OCI-LY7 (cell line): ENCODE measurements around the gene SLC2A10. TPM values are rescaled to one million over a fixed set of nuclear protein-coding genes. Genes with fewer than 3 reads are reported as not detected.

ENCODE experiments used
- BruUV-seq: library from RNA; stranded (reverse); fragments of 400-500 nt; replicated peaks from 2 replicates; lab custom pipeline; 2021; lab: Mats Ljungman, UMichigan
- CTCF ChIA-PET: fragments of 300-600 bp; sonication (Branson Sonifier 250); formaldehyde crosslinking; loops from one replicate; lab custom pipeline; 2022; ENCODE audit warnings: antibody characterized with exemption; ENCODE audit not compliant: unreplicated experiment; lab: Charles Lee
- POLR2A ChIA-PET: fragments of 300-600 bp; sonication (Branson Sonifier 250); formaldehyde crosslinking; loops from one replicate; lab custom pipeline; 2022; ENCODE audit warnings: antibody characterized with exemption; lab: Charles Lee
- DNase-seq: peaks from one replicate; pipeline ENCODE4 v3.0.0-alpha.2; 2015; ENCODE audit warnings: low spot score
- H2AFZ ChIP-seq: fragments of 200-600 bp; sonication (generic), shearing (Covaris generic); 2 replicates; pipeline ENCODE4 v1.6.1; 2014; ENCODE audit warnings: mild to moderate bottlenecking, antibody characterized with exemption, low read length, moderate library complexity
- H3K27ac ChIP-seq: fragments of 200-600 bp; sonication (generic); 2 replicates; pipeline ENCODE4 v1.5.1; 2014; ENCODE audit warnings: mixed run types, low read depth, mild to moderate bottlenecking, moderate library complexity, low read length, inconsistent platforms; ENCODE audit not compliant: poor library complexity, severe bottlenecking
- H3K36me3 ChIP-seq: fragments of 200-600 bp; sonication (generic); 2 replicates; pipeline ENCODE4 v1.6.1; 2014; ENCODE audit warnings: mild to moderate bottlenecking, antibody characterized with exemption, low read length, moderate library complexity, mixed read lengths; ENCODE audit not compliant: insufficient read depth
- H3K4me1 ChIP-seq: fragments of 200-600 bp; sonication (generic); 2 replicates; pipeline ENCODE4 v1.5.1; 2014; ENCODE audit warnings: mild to moderate bottlenecking, low read length; ENCODE audit not compliant: insufficient read depth, poor library complexity, severe bottlenecking
- H3K4me2 ChIP-seq: fragments of 200-600 bp; sonication (generic); 2 replicates; pipeline ENCODE4 v1.6.1; 2014; ENCODE audit warnings: mild to moderate bottlenecking, low read length
- H3K4me3 ChIP-seq: fragments of 200-600 bp; sonication (generic); 2 replicates; pipeline ENCODE4 v1.5.1; 2014; ENCODE audit warnings: mild to moderate bottlenecking, low read depth, low read length; ENCODE audit not compliant: poor library complexity, severe bottlenecking
- H3K79me2 ChIP-seq: fragments of 200-600 bp; sonication (generic); 2 replicates; pipeline ENCODE4 v1.6.1; 2016; ENCODE audit warnings: low read depth, mild to moderate bottlenecking, low read length, moderate library complexity, mixed read lengths; ENCODE audit not compliant: insufficient read depth
- H3K9me2 ChIP-seq: fragments of 200-600 bp; sonication (generic); 2 replicates; pipeline ENCODE4 v1.6.1; 2016; ENCODE audit warnings: mild to moderate bottlenecking, low read length, mixed read lengths; ENCODE audit not compliant: insufficient read depth
- H3K9me3 ChIP-seq: fragments of 200-600 bp; sonication (generic); 2 replicates; pipeline ENCODE4 v1.6.1; 2014; ENCODE audit warnings: mild to moderate bottlenecking, mixed run types, low read length, mixed read lengths
- H4K20me1 ChIP-seq: fragments of 200-600 bp; sonication (generic); 2 replicates; pipeline ENCODE4 v1.6.1; 2014; ENCODE audit warnings: mild to moderate bottlenecking, antibody characterized with exemption, low read length, moderate library complexity, mixed read lengths; ENCODE audit not compliant: insufficient read depth
- EZH2phosphoT487 ChIP-seq: fragments of 200-600 bp; sonication (generic); IDR thresholded peaks from 2 replicates; pipeline ENCODE4 v1.6.1; 2018; ENCODE audit warnings: low read depth, borderline replicate concordance, mild to moderate bottlenecking, mixed run types, antibody characterized with exemption, low read length, moderate library complexity, mixed read lengths
- intact Hi-C: fragments of 100-400 bp; cut with micrococcal nuclease; formaldehyde crosslinking; loops from one replicate; pipeline ENCODE4 v1.10.0; 2022; ENCODE audit not compliant: unreplicated experiment
- total RNA-seq, 2 experiments: library from RNA; depleted of rRNA in 1 of 2; stranded (reverse); fragments of >200 nt in 1 of 2; shearing (Covaris generic) in 1 of 2; gene quantifications; 2 replicates each; pipeline ENCODE4 v1.2.3, GENCODE V29; 2014 to 2022
- TF ChIP-seq, protein P1 (sequence below): fragments of 200-600 bp; sonication (generic); conservative IDR thresholded peaks from 2 replicates; pipeline ENCODE4 v1.5.1; 2014; ENCODE audit warnings: mild to moderate bottlenecking, antibody characterized with exemption, low read length, moderate library complexity, mixed read lengths

The SLC2A10 gene
- total RNA-seq, 2 experiments from 2014 or later: not detected

- Histone ChIP-seq H3K9me2 (no peaks in the 10 kb centered on the region), H3K79me2 (no peaks in the 10 kb centered on the region), H3K4me3 (no peak overlapping the region), H3K9me3 (peaks cover 1% of the 10 kb centered on the region; the same call in 1 of the 2 replicates), H3K36me3 (no peaks in the 10 kb centered on the region), H3K4me2 (0 out of 2 replicates have a peak overlapping the region, but pooled peaks have one; percentile 20), H3K4me1 (peaks cover 14% of the 10 kb centered on the region), H3K27ac (no peak overlapping the region), H4K20me1 (no peaks in the 10 kb centered on the region), H2AFZ (peak overlapping the region; percentile 53; the same call in 1 of the 2 replicates)
- ChIA-PET CTCF (no interaction called here), POLR2A (interaction anchor here (0.8 kb wide), 1 partner anchor 10 kb away, joined by 3 read pairs; no protein-coding TSS in a partner anchor)
- no TSS peak for BruUV-seq
- intact Hi-C loops: no loop called here
- TF ChIP-seq, protein P1, sequence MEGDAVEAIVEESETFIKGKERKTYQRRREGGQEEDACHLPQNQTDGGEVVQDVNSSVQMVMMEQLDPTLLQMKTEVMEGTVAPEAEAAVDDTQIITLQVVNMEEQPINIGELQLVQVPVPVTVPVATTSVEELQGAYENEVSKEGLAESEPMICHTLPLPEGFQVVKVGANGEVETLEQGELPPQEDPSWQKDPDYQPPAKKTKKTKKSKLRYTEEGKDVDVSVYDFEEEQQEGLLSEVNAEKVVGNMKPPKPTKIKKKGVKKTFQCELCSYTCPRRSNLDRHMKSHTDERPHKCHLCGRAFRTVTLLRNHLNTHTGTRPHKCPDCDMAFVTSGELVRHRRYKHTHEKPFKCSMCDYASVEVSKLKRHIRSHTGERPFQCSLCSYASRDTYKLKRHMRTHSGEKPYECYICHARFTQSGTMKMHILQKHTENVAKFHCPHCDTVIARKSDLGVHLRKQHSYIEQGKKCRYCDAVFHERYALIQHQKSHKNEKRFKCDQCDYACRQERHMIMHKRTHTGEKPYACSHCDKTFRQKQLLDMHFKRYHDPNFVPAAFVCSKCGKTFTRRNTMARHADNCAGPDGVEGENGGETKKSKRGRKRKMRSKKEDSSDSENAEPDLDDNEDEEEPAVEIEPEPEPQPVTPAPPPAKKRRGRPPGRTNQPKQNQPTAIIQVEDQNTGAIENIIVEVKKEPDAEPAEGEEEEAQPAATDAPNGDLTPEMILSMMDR: no peak
- TF ChIP-seq EZH2phosphoT487: no peak
- DNase-seq: peak; percentile 40
Observed at GRCh38 chr20:46696791-46697279, 12.6 kb upstream of the SLC2A10 start.

- Histone ChIP-seq H3K9me2 (no peaks in the 10 kb centered on the region), H3K36me3 (no peaks in the 10 kb centered on the region), H2AFZ (no peak overlapping the region), H3K4me2 (no peak overlapping the region), H3K9me3 (no peaks in the 10 kb centered on the region), H3K4me1 (peaks cover 14% of the 10 kb centered on the region), H4K20me1 (no peaks in the 10 kb centered on the region), H3K79me2 (no peaks in the 10 kb centered on the region), H3K4me3 (no peak overlapping the region), H3K27ac (no peak overlapping the region)
- intact Hi-C loops: no loop called here
- ChIA-PET POLR2A (no interaction called here), CTCF (no interaction called here)
- DNase-seq: no peak
- TF ChIP-seq, protein P1: no peak
- no peak for TF ChIP-seq EZH2phosphoT487
- BruUV-seq: no TSS peak
Observed at GRCh38 chr20:46698788-46699187, 10.7 kb upstream of the SLC2A10 start.

DNA sequence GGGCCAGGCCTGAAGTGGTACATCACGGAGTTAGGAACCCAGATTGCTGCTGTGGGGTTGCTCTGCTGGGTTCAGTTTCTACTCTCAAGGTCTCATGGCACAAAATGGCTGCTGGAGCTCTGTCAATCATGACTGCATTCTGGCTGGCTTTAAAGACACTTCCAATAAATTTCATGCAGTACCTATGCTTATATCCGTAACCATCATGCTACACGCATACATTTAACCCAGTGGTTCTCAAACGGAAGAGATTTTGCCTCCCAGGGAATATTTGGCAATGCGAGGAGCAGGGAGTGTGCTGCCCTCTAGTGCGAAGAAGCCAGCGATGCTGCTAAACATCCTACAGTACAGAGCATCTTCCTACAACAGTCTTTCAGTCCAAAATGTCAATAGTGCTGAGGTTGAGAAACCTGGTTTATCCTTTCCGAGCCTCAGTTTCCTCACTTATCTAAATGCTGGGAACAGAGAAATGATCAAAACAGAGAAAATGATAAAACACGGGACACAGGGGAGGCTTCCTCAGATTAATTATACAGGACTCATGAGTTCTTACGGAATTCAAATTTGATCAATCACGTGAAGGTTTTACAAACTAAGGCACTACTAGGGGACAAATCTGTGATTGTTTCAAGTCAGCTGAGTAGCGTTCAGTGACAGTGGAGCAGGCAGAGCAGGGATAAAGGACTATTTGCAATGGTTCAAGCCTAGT, 9.6 kb upstream of the SLC2A10 start:
- no peaks in the 10 kb centered on the region for H3K9me2 ChIP-seq
- ChIA-PET POLR2A (no interaction called here), CTCF (no interaction called here)
- no peaks in the 10 kb centered on the region for H4K20me1 ChIP-seq
- H3K4me2 ChIP-seq: no peak overlapping the region
- H3K36me3 ChIP-seq: no peaks in the 10 kb centered on the region
- H3K27ac ChIP-seq: no peak overlapping the region
- H3K9me3 ChIP-seq: no peaks in the 10 kb centered on the region
- DNase-seq: no peak
- H3K79me2 ChIP-seq: no peaks in the 10 kb centered on the region
- TF ChIP-seq, protein P1: peak; percentile 77
- no peak for TF ChIP-seq EZH2phosphoT487
- BruUV-seq: no TSS peak
- intact Hi-C loops: no loop called here
- H2AFZ ChIP-seq: no peak overlapping the region
- H3K4me1 ChIP-seq: peaks cover 9% of the 10 kb centered on the region
- H3K4me3 ChIP-seq: no peak overlapping the region
